Measurements from ENCODE around the gene SMARCC1. TPM values are rescaled to one million over a fixed set of nuclear protein-coding genes. Genes with fewer than 3 reads are reported as not detected.

Gene SMARCC1
- polyA plus RNA-seq, 3 donors = 11.5 to 21.3 (median 14.0) TPM

GRCh38 chr3:47661121-47661752 lies 120.5 kb downstream of the SMARCC1 start:
- no peak overlapping the region for H3K27ac ChIP-seq (ENCODE audit: low read depth, low read length)
- WGBS, 3 donors = 35 to 79% (median 71%) methylated on average over 5 of the region's 5 CpGs

- WGBS, 3 donors = 98 to 100% (median 98%) methylated on average over 1 of the region's 1 CpG
- no peak overlapping the region for H3K27ac ChIP-seq (ENCODE audit: low read depth, low read length)
Measured at GRCh38 chr3:47658444-47658843, 123.2 kb downstream of the SMARCC1 start.

- H3K27ac ChIP-seq (ENCODE audit: low read depth, low read length) = no peak overlapping the region
- 58 to 94% (median 89%) methylated on average over 3 of the region's 3 CpGs for WGBS, 3 donors
Measured at GRCh38 chr3:47652142-47652541, 129.6 kb downstream of the SMARCC1 start.

- WGBS, 3 donors = 50 to 94% (median 91%) methylated on average over 1 of the region's 1 CpG
- H3K27ac ChIP-seq (ENCODE audit: low read depth, low read length) = no peak overlapping the region
Measured at GRCh38 chr3:47650294-47650693, 131.4 kb downstream of the SMARCC1 start.

- H3K27ac ChIP-seq (ENCODE audit: low read depth, low read length) = no peak overlapping the region
- 77 to 97% (median 95%) methylated on average over 2 of the region's 2 CpGs for WGBS, 3 donors
Measured at GRCh38 chr3:47647550-47647949, 134.1 kb downstream of the SMARCC1 start.

- H3K27ac ChIP-seq (ENCODE audit: low read depth, low read length) = no peak overlapping the region
- WGBS, 3 donors = 57 to 80% (median 58%) methylated on average over 4 of the region's 4 CpGs
Measured at GRCh38 chr3:47646362-47646761, 135.3 kb downstream of the SMARCC1 start.

- H3K27ac ChIP-seq (ENCODE audit: low read depth, low read length) = no peak overlapping the region
- 42 to 93% (median 89%) methylated on average over 2 of the region's 2 CpGs for WGBS, 3 donors
Measured at GRCh38 chr3:47645551-47645950, 136.1 kb downstream of the SMARCC1 start.

GRCh38 chr3:47643092-47643491 lies 138.6 kb downstream of the SMARCC1 start:
- H3K27ac ChIP-seq (ENCODE audit: low read depth, low read length) = no peak overlapping the region
- WGBS, 3 donors = 86 to 90% (median 90%) methylated on average over 6 of the region's 6 CpGs

- 89 to 96% (median 94%) methylated on average over 7 of the region's 7 CpGs for WGBS, 3 donors
- no peak overlapping the region for H3K27ac ChIP-seq (ENCODE audit: low read depth, low read length)
Measured at GRCh38 chr3:47641739-47642138, 140.0 kb downstream of the SMARCC1 start.

- 69 to 93% (median 93%) methylated on average over 2 of the region's 2 CpGs for WGBS, 3 donors
- H3K27ac ChIP-seq (ENCODE audit: low read depth, low read length) = no peak overlapping the region
Measured at GRCh38 chr3:47636921-47637320, 144.8 kb downstream of the SMARCC1 start.

GRCh38 chr3:47636225-47636624 lies 145.5 kb downstream of the SMARCC1 start:
- H3K27ac ChIP-seq (ENCODE audit: low read depth, low read length) = no peak overlapping the region
- 91 to 94% (median 91%) methylated on average over 6 of the region's 6 CpGs for WGBS, 3 donors

GRCh38 chr3:47635536-47635935 lies 146.2 kb downstream of the SMARCC1 start:
- WGBS, 3 donors = 67 to 82% (median 71%) methylated on average over 1 of the region's 1 CpG
- H3K27ac ChIP-seq (ENCODE audit: low read depth, low read length) = no peak overlapping the region

- 75 to 86% (median 85%) methylated on average over 6 of the region's 6 CpGs for WGBS, 3 donors
- no peak overlapping the region for H3K27ac ChIP-seq (ENCODE audit: low read depth, low read length)
Measured at GRCh38 chr3:47634996-47635395, 146.7 kb downstream of the SMARCC1 start.

GRCh38 chr3:47630810-47631209 lies 150.9 kb downstream of the SMARCC1 start:
- H3K27ac ChIP-seq (ENCODE audit: low read depth, low read length) = no peak overlapping the region
- WGBS, 3 donors = 95 to 100% (median 100%) methylated on average over 1 of the region's 1 CpG

GRCh38 chr3:47629770-47630169 lies 151.9 kb downstream of the SMARCC1 start:
- 71 to 85% (median 76%) methylated on average over 6 of the region's 6 CpGs for WGBS, 3 donors
- H3K27ac ChIP-seq (ENCODE audit: low read depth, low read length) = no peak overlapping the region

GRCh38 chr3:47628426-47628825 lies 153.3 kb downstream of the SMARCC1 start:
- WGBS, 3 donors = 91 to 93% (median 92%) methylated on average over 6 of the region's 6 CpGs
- no peak overlapping the region for H3K27ac ChIP-seq (ENCODE audit: low read depth, low read length)

GRCh38 chr3:47622671-47623461 lies 158.8 kb downstream of the SMARCC1 start:
- no peak overlapping the region for H3K27ac ChIP-seq (ENCODE audit: low read depth, low read length)
- 85 to 93% (median 92%) methylated on average over 3 of the region's 3 CpGs for WGBS, 3 donors

- 70 to 82% (median 75%) methylated on average over 5 of the region's 5 CpGs for whole genome bisulfite sequencing, 3 donors
Measured at GRCh38 chr3:47617086-47618010, 164.3 kb downstream of the SMARCC1 start.

GRCh38 chr3:47614788-47615187 lies 166.9 kb downstream of the SMARCC1 start:
- no peak overlapping the region for H3K27ac ChIP-seq (ENCODE audit: low read depth, low read length)
- WGBS, 3 donors = 95 to 96% (median 95%) methylated on average over 2 of the region's 2 CpGs

More at GRCh38 chr3:47617086-47618010, 164.3 kb downstream of the SMARCC1 start:
- no peak overlapping the region for H3K27ac ChIP-seq (ENCODE audit: low read depth, low read length)
